Stimulated activated CD8-positive, alpha-beta memory T cell treated with anti-CD3 and anti-CD28 coated beads, Interleukin-15, amount 100 ng/mL, for 24 hours (primary cell): ENCODE data around the gene TEX14.
"Not testable (repeated sequence)": the region's sequence is repeated elsewhere in the genome, so short reads cannot be mapped to it uniquely, and the experiment has no call there.

Experiments
- DNase-seq: peaks from one replicate; pipeline ENCODE4 v3.0.0-alpha.2; 2020; ENCODE audit warnings: low read depth

Gene TEX14

GRCh38 chr17:58565389-58566311 is 126.2 kb downstream of the TEX14 start:
- DNase-seq: no peak

- DNase-seq: no peak
Measured at GRCh38 chr17:58564971-58565370, 126.9 kb downstream of the TEX14 start.

- DNase-seq: no peak
Measured at GRCh38 chr17:58564243-58564642, 127.6 kb downstream of the TEX14 start.

- no peak for DNase-seq
Measured at GRCh38 chr17:58560511-58560910, 131.3 kb downstream of the TEX14 start.

- DNase-seq: no peak
Measured at GRCh38 chr17:58557981-58558380, 133.9 kb downstream of the TEX14 start.

GRCh38 chr17:58556833-58557250 is 135.0 kb downstream of the TEX14 start:
- DNase-seq: no peak

- DNase-seq: not testable (repeated sequence)
Measured at GRCh38 chr17:58555109-58555508, 136.7 kb downstream of the TEX14 start.

- DNase-seq: no peak
Measured at GRCh38 chr17:58541249-58541648, 150.6 kb downstream of the TEX14 start.

GRCh38 chr17:58539698-58540097 is 152.1 kb downstream of the TEX14 start:
- DNase-seq: no peak

GRCh38 chr17:58538811-58539409 is 152.9 kb downstream of the TEX14 start:
- DNase-seq: no peak

GRCh38 chr17:58537266-58537665 is 154.6 kb downstream of the TEX14 start:
- no peak for DNase-seq

- no peak for DNase-seq
Measured at GRCh38 chr17:58536542-58536941, 155.3 kb downstream of the TEX14 start.

- no peak for DNase-seq
Measured at GRCh38 chr17:58535431-58535830, 156.4 kb downstream of the TEX14 start.

GRCh38 chr17:58534901-58535421 is 156.9 kb downstream of the TEX14 start:
- no peak for DNase-seq

GRCh38 chr17:58534331-58534730 is 157.5 kb downstream of the TEX14 start:
- no peak for DNase-seq

GRCh38 chr17:58533616-58534188 is 158.1 kb downstream of the TEX14 start:
- no peak for DNase-seq

- DNase-seq: no peak
Measured at GRCh38 chr17:58532555-58532951, 159.3 kb downstream of the TEX14 start.

GRCh38 chr17:58531661-58532554 is 159.9 kb downstream of the TEX14 start:
- peak; percentile 34 for DNase-seq

- DNase-seq: no peak
Measured at GRCh38 chr17:58531122-58531521, 160.7 kb downstream of the TEX14 start.

- no peak for DNase-seq
Measured at GRCh38 chr17:58530655-58531054, 161.2 kb downstream of the TEX14 start.

GRCh38 chr17:58529275-58529674 is 162.6 kb downstream of the TEX14 start:
- DNase-seq: no peak

- no peak for DNase-seq
Measured at GRCh38 chr17:58528443-58528842, 163.4 kb downstream of the TEX14 start.
